ENCODE results near the gene PI4KA.
"Not testable (repeated sequence)": the region's sequence is repeated elsewhere in the genome, so short reads cannot be mapped to it uniquely, and the experiment has no call there.

PI4KA gene

DNA sequence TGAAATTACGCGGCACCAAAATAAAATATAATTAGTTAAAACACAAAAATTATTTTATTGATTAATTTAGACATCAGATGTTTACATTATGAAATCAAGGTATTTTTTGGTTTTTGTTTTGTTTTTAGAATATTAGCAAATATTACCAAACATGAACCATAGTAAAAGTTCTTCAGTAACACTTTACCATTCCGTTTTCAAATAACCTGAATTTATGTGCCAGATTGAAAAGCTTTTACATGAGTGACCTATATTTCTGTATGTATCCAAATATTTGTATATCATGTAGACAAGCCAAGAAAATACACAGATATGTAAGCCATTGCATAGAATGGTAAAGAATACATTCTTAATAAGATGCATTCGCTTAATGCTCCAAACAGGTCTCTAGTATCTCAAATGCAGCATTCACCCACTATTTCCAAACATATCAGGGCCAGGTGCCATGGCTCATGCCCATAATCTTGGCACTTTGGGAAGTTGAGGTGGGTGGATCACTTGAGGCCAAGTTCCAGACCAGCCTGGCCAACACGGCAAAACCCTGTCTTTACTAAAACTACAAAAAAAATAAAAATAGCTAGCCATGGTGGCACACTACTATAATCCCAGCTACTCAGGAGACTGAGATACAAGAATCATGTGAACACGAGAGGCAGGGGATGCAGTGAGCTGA, 187.1 kb downstream of the PI4KA start:
- Histone ChIP-seq H3K9me3 (ENCODE audit: control insufficient read depth, insufficient read depth, low read length) (no peaks in the 10 kb centered on the region), H3K27ac (ENCODE audit: low read depth, low read length) (no peak overlapping the region), H3K79me2 (ENCODE audit: control insufficient read depth, low read length) (no peaks in the 10 kb centered on the region), H3K4me2 (ENCODE audit: low read length) (no peak overlapping the region), H3F3A (ENCODE audit: control insufficient read depth, insufficient read depth) (no peaks in the 10 kb centered on the region), H3K27me3 (ENCODE audit: control insufficient read depth, low read length) (peaks cover 18% of the 10 kb centered on the region), H3K4me1 (ENCODE audit: control insufficient read depth, low read length) (no peaks in the 10 kb centered on the region), H3K9me2 (replicated peaks; ENCODE audit: control insufficient read depth, low read length) (no peaks in the 10 kb centered on the region), H3K36me3 (ENCODE audit: control insufficient read depth, low read length) (no peaks in the 10 kb centered on the region), H3K4me3 (ENCODE audit: low read length) (no peak overlapping the region), H4K20me1 (ENCODE audit: control insufficient read depth, insufficient read depth, low read depth, low read length) (no peaks in the 10 kb centered on the region)
- TF ChIP-seq CTCF (IDR thresholded peaks at IDR 0.05; ENCODE audit: low read depth, low read length, poor library complexity, severe bottlenecking) = no peak
- no peak for TF ChIP-seq EZH2phosphoT487 (IDR thresholded peaks at IDR 0.05; ENCODE audit: borderline replicate concordance, low read length)

DNA sequence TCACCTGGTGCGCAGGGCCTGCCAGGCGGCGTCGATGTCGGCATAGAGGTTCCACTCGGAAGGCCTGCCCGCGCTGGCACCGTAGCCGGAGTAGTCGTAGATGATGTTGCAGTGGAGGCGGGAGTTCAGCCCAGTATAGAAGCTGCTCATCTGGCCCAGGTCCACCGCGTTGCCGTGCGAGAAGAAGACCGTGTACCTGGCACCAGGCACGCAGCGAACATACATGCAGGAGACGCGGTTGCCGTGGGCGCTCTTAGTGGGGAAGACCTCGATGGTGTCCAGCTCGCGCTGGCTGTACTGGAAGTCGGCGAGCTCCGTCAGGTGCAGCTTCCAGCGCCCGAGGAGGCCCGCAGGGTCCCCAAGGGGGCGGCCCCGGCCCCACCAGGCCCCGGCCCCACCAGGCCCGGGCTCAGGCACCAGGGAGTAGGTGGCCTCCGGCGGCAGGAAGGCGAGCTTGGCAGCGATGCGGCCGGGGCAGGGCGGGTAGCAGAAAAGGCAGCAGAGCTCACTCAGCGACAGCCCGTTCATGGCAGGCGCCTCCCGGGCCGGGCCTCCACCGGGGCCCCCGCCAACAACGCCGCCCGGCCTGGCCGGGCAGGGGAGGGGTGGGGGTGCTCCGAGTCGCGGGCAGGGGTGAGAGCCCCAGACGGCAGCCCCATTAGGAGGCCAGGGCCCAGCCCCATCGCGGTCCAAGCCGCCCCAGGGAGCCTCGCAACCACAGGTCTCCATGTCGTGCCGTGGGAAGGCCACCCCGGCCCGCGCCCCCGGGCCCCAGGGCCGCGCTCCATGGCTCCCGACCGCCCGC, 188.0 kb downstream of the PI4KA start:
- not testable (repeated sequence) for H3K9me3 ChIP-seq (ENCODE audit: control insufficient read depth, insufficient read depth, low read length); H3F3A ChIP-seq (ENCODE audit: control insufficient read depth, insufficient read depth); H3K4me2 ChIP-seq (ENCODE audit: low read length); H4K20me1 ChIP-seq (ENCODE audit: control insufficient read depth, insufficient read depth, low read depth, low read length); H3K9me2 ChIP-seq (replicated peaks; ENCODE audit: control insufficient read depth, low read length); H3K4me3 ChIP-seq (ENCODE audit: low read length); H3K36me3 ChIP-seq (ENCODE audit: control insufficient read depth, low read length); H3K79me2 ChIP-seq (ENCODE audit: control insufficient read depth, low read length); H3K4me1 ChIP-seq (ENCODE audit: control insufficient read depth, low read length); H3K27ac ChIP-seq (ENCODE audit: low read depth, low read length)
- peaks cover 13% of the 10 kb centered on the region for H3K27me3 ChIP-seq (ENCODE audit: control insufficient read depth, low read length)

DNA sequence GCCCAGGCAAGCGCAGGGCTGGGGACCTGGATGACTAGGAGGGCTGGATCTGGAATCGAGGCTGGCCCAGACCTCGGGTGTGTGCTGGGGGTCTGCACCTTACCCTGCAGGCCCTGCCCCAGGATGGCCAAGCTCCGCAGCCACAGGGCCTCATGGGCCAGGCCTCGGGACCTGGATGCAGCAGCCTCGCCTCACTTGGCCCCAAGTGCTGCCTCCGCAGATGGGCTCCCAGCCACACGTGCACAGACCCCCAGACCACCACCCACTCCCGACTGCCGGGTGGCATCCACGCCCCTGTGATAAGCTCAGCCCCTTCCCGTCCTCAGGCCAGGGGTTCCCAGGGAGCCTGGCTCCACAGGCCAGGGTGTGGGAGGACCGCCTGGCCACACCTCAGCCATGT, 188.7 kb downstream of the PI4KA start:
- H3K4me3 ChIP-seq (ENCODE audit: low read length); H3K79me2 ChIP-seq (ENCODE audit: control insufficient read depth, low read length); H3K27me3 ChIP-seq (ENCODE audit: control insufficient read depth, low read length); H3K27ac ChIP-seq (ENCODE audit: low read depth, low read length); H3K9me3 ChIP-seq (ENCODE audit: control insufficient read depth, insufficient read depth, low read length); H3K4me1 ChIP-seq (ENCODE audit: control insufficient read depth, low read length); H3K36me3 ChIP-seq (ENCODE audit: control insufficient read depth, low read length); H3F3A ChIP-seq (ENCODE audit: control insufficient read depth, insufficient read depth); H3K4me2 ChIP-seq (ENCODE audit: low read length); H3K9me2 ChIP-seq (replicated peaks; ENCODE audit: control insufficient read depth, low read length); H4K20me1 ChIP-seq (ENCODE audit: control insufficient read depth, insufficient read depth, low read depth, low read length): not testable (repeated sequence)

DNA sequence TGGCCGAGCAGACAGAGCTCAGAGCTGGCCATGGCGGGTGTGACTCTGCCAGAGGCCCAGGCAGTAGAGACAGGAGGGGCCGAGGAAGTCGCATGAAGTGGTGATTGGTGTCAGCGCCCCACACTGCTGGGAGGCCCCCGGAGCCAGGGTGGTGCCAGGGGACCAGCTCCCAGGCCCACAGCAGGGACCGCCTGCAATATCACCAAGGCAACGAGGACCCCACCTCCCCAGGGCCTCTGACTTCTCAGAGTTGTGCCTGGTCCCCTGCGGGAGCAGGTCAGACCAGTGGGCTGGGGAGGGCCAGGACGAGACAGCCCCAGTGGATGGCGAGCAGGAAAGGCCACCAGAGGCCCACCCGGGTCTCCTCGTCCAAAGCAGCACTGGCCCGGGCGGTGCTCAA, 189.1 kb downstream of the PI4KA start:
- not testable (repeated sequence) for H3K4me2 ChIP-seq (ENCODE audit: low read length); H3K9me2 ChIP-seq (replicated peaks; ENCODE audit: control insufficient read depth, low read length); H3K9me3 ChIP-seq (ENCODE audit: control insufficient read depth, insufficient read depth, low read length); H3K27ac ChIP-seq (ENCODE audit: low read depth, low read length); H4K20me1 ChIP-seq (ENCODE audit: control insufficient read depth, insufficient read depth, low read depth, low read length); H3K36me3 ChIP-seq (ENCODE audit: control insufficient read depth, low read length); H3K27me3 ChIP-seq (ENCODE audit: control insufficient read depth, low read length); H3K4me1 ChIP-seq (ENCODE audit: control insufficient read depth, low read length); H3K79me2 ChIP-seq (ENCODE audit: control insufficient read depth, low read length); H3K4me3 ChIP-seq (ENCODE audit: low read length); H3F3A ChIP-seq (ENCODE audit: control insufficient read depth, insufficient read depth)

DNA sequence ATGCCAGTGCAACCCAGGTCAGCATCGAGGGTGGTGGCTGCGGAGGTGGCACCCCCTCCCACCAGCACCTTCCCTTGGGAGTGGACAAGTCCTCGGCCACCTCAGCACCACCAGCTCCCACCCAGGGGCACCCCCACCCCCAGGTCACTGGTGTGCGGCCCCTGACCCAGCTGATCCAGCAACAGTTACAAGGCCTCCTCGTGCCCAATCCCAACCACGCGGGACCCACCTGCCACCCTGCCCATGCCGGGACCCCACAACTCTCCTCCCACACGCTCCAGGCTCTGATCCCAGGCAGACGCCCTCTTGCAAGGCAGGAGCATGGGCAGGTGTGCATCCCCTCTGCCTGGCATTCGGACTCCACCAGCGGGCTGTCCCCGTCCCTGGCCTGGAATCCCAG, 189.8 kb downstream of the PI4KA start:
- H3K9me2 ChIP-seq (replicated peaks; ENCODE audit: control insufficient read depth, low read length); H4K20me1 ChIP-seq (ENCODE audit: control insufficient read depth, insufficient read depth, low read depth, low read length); H3K79me2 ChIP-seq (ENCODE audit: control insufficient read depth, low read length); H3K36me3 ChIP-seq (ENCODE audit: control insufficient read depth, low read length); H3K4me3 ChIP-seq (ENCODE audit: low read length); H3K27me3 ChIP-seq (ENCODE audit: control insufficient read depth, low read length); H3K9me3 ChIP-seq (ENCODE audit: control insufficient read depth, insufficient read depth, low read length); H3K4me1 ChIP-seq (ENCODE audit: control insufficient read depth, low read length); H3K27ac ChIP-seq (ENCODE audit: low read depth, low read length); H3K4me2 ChIP-seq (ENCODE audit: low read length); H3F3A ChIP-seq (ENCODE audit: control insufficient read depth, insufficient read depth): not testable (repeated sequence)

- not testable (repeated sequence) for H3K79me2 ChIP-seq (ENCODE audit: control insufficient read depth, low read length); H4K20me1 ChIP-seq (ENCODE audit: control insufficient read depth, insufficient read depth, low read depth, low read length); H3K9me3 ChIP-seq (ENCODE audit: control insufficient read depth, insufficient read depth, low read length); H3K9me2 ChIP-seq (replicated peaks; ENCODE audit: control insufficient read depth, low read length); H3K27me3 ChIP-seq (ENCODE audit: control insufficient read depth, low read length); H3K36me3 ChIP-seq (ENCODE audit: control insufficient read depth, low read length); H3K27ac ChIP-seq (ENCODE audit: low read depth, low read length); H3K4me3 ChIP-seq (ENCODE audit: low read length); H3K4me2 ChIP-seq (ENCODE audit: low read length); H3K4me1 ChIP-seq (ENCODE audit: control insufficient read depth, low read length); H3F3A ChIP-seq (ENCODE audit: control insufficient read depth, insufficient read depth)
Measured at GRCh38 chr22:20668226-20668625, 190.4 kb downstream of the PI4KA start.

DNA sequence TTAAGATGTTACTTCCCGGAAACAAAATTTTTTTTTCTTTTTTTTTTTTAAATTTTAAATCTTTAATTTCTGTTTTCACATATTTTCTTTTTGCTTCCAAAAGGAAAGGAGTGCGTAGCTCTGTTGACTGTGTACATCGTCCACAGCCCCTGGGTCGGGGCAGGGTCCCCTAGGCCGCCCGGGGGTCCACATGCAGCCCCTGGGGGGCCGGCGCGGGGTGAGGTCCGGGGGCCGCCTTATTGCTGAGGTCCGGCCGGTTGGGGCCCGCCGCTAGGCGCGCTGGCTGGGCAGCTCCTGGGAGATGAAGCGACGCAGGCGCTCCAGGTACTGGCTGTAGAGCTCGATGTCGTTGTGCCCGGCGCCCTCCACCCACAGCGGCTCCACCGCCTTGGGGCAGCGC, 191.1 kb downstream of the PI4KA start:
- H3K36me3 ChIP-seq (ENCODE audit: control insufficient read depth, low read length); H4K20me1 ChIP-seq (ENCODE audit: control insufficient read depth, insufficient read depth, low read depth, low read length); H3K4me2 ChIP-seq (ENCODE audit: low read length); H3K27me3 ChIP-seq (ENCODE audit: control insufficient read depth, low read length); H3K4me3 ChIP-seq (ENCODE audit: low read length); H3F3A ChIP-seq (ENCODE audit: control insufficient read depth, insufficient read depth); H3K79me2 ChIP-seq (ENCODE audit: control insufficient read depth, low read length); H3K9me2 ChIP-seq (replicated peaks; ENCODE audit: control insufficient read depth, low read length); H3K4me1 ChIP-seq (ENCODE audit: control insufficient read depth, low read length); H3K9me3 ChIP-seq (ENCODE audit: control insufficient read depth, insufficient read depth, low read length); H3K27ac ChIP-seq (ENCODE audit: low read depth, low read length): not testable (repeated sequence)
